HG02610 (cell line): ENCODE results near the gene ADCY1.

ENCODE experiments used
- ATAC-seq: cut with Tn5 transposase; IDR thresholded peaks from one replicate; pipeline ENCODE4 v1.9.1; 2021; ENCODE audit warnings: mild to moderate bottlenecking, moderate library complexity; ENCODE audit not compliant: unreplicated experiment

The ADCY1 gene

GRCh38 chr7:45576249-45576929 lies 2.2 kb downstream of the ADCY1 start:
- ATAC-seq: no peak

DNA sequence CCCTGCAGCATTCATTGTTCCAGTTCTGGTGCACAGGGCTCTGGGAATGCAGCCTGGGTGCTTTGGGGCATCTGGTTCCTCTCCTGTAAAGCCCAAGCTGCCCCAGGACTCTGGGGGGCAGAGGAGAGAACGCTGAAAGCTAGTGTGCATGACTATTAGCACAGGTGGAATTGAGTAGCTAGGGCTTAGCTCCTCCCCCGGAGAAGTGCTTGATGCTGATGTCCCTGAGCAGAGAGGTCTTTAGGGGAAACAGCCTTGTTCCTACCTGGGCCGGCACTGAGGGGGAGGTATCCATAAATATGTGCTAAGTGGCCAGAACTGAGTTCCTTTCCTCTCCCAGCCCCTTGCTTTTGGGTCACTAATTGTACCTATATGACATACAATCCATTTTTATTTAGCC lies 3.9 kb downstream of the ADCY1 start:
- ATAC-seq: no peak

- ATAC-seq: no peak
Observed at GRCh38 chr7:45578467-45578866, 4.3 kb downstream of the ADCY1 start.

- no peak for ATAC-seq
Observed at GRCh38 chr7:45579391-45579801, 5.2 kb downstream of the ADCY1 start.

GRCh38 chr7:45580053-45580872 lies 6.1 kb downstream of the ADCY1 start:
- no peak for ATAC-seq

- no peak for ATAC-seq
Observed at GRCh38 chr7:45581271-45581780, 7.2 kb downstream of the ADCY1 start.

GRCh38 chr7:45582136-45582749 lies 8.1 kb downstream of the ADCY1 start:
- no peak for ATAC-seq

DNA sequence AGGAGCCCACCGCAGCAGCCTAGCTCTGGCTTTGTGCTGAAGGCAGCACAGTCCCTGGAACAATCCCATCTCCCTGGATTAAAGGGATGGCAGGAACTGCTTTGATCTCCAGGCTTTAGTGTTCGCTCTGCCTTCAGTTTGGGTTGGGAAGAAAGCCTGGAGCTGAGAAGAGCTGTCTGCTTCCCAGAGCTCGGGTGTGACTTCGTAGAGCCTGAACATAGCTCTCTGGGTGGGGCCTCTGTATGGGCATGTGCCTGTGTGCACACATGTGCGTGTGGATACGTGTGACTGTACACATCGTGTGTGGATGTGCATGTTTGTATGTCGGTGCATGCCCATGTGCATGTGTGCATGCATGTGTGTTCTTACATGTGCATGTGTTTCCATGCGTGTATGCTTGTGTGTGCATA lies 8.7 kb downstream of the ADCY1 start:
- no peak for ATAC-seq

DNA sequence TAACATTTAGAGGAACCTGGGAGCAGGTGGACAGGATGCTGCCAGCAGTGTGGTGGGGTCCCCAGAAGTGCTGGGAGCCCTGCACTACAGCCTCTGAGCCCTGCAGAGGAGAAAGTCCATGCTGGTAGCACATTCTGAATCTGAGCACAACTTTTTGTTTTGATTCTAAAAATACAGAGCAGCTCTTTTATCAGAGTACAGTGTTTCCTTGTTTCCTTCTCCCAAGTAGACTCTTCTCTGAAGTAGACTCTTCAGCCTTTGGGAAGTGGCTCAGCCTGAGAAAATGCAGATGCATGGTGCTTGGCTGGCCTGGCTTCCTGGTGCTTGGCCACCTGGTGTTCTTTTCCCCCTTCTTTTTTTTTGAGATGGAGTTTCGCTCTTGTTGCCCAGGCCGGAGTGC lies 9.1 kb downstream of the ADCY1 start:
- no peak for ATAC-seq

- ATAC-seq: no peak
Observed at GRCh38 chr7:45584261-45585210, 10.4 kb downstream of the ADCY1 start.

- no peak for ATAC-seq
Observed at GRCh38 chr7:45585628-45586027, 11.5 kb downstream of the ADCY1 start.

GRCh38 chr7:45586542-45587520 lies 12.7 kb downstream of the ADCY1 start:
- no peak for ATAC-seq

- ATAC-seq: no peak
Observed at GRCh38 chr7:45588466-45588865, 14.3 kb downstream of the ADCY1 start.

DNA sequence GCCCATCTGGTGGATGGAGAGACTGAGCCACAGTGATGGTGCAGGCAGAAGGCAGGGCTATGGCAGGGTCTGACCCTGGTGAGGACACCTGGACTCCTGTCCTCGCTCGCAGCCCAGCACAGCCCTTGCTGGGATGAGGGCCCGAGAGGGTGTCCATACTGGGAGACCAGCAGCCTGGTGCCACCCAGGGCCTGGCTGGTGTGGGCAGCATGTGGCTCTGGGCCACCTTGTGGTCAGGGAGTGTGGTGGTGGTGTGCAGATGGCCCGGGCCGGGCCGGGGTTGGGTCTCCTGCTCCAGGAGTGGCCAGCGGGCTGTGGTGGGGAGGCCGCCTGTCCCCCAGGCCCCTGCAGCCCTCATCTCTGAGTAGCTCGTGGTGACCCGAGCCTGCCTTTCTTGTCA lies 14.9 kb downstream of the ADCY1 start:
- ATAC-seq: no peak

GRCh38 chr7:45589915-45590678 lies 15.9 kb downstream of the ADCY1 start:
- ATAC-seq: no peak

GRCh38 chr7:45590679-45591057 lies 16.5 kb downstream of the ADCY1 start:
- ATAC-seq: no peak

DNA sequence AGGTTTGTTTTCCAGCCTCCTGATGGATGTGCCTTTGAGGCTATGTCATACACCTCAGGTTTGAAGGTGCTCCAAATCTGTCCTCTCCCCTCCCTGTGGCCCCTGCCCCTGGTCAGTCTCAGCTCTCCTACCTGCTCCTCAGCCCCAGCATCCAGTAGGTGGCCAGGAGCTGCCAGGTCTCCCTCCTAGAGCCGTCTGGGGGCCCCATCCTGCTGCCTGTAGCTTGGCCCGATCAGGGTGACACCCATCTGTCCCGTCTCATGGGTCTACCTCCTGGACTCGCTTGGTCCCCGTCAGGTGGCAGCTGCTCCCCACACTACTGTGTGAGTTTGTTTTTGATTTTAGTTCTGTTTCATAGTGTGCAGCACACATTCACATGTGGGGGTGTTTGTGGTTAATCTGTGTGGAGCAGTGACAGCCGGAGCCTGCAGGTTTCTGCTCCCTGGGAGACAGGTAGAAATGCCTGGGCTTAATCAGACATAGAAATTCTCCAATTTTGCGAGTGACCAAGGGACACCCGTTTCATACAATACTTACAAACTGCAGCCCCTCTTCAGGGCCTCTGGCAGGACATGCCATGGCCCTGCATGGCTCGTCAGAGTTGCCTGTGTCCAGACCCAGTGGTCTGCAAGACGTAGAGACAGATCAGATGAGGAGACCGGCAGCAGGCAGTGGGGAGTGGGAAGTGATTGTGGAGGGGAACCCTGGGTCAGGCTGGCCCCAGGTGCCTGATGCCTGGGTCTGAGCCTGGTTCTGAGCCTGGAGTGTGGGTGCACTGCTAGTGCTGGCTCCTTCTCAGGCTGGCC lies 17.1 kb downstream of the ADCY1 start:
- ATAC-seq: no peak
